DOHH2 (cell line): ENCODE results near the gene MED29.

Experiments used
- H3F3A ChIP-seq: fragments of 200-600 bp; sonication (generic), shearing (Covaris generic); 2 replicates; pipeline ENCODE4 v1.6.0; 2016; ENCODE audit warnings: antibody characterized with exemption, mild to moderate bottlenecking; ENCODE audit not compliant: control insufficient read depth, insufficient read depth
- H3K27ac ChIP-seq: fragments of 200-600 bp; sonication (generic); 2 replicates; pipeline ENCODE4 v1.5.1; 2014; ENCODE audit warnings: low read depth, mild to moderate bottlenecking, low read length, moderate library complexity
- H3K27me3 ChIP-seq: fragments of 200-600 bp; sonication (generic); 2 replicates; pipeline ENCODE4 v1.6.1; 2014; ENCODE audit warnings: mild to moderate bottlenecking, low read length, mixed read lengths; ENCODE audit not compliant: control insufficient read depth
- H3K36me3 ChIP-seq: fragments of 200-600 bp; sonication (generic); 2 replicates; pipeline ENCODE4 v1.6.1; 2014; ENCODE audit warnings: mild to moderate bottlenecking, low read length, moderate library complexity, mixed read lengths; ENCODE audit not compliant: control insufficient read depth
- H3K4me1 ChIP-seq: fragments of 200-600 bp; sonication (generic); 2 replicates; pipeline ENCODE4 v1.6.1; 2014; ENCODE audit warnings: mild to moderate bottlenecking, low read length, mixed read lengths; ENCODE audit not compliant: control insufficient read depth
- H3K4me2 ChIP-seq: fragments of 200-600 bp; sonication (generic); 2 replicates; pipeline ENCODE4 v1.6.0; 2014; ENCODE audit warnings: mild to moderate bottlenecking, low read length, moderate library complexity
- H3K4me3 ChIP-seq: fragments of 200-600 bp; sonication (generic); 2 replicates; pipeline ENCODE4 v1.5.1; 2014; ENCODE audit warnings: mild to moderate bottlenecking, low read length, mixed read lengths
- H3K79me2 ChIP-seq: fragments of 200-600 bp; sonication (generic); 2 replicates; pipeline ENCODE4 v1.6.1; 2014; ENCODE audit warnings: mild to moderate bottlenecking, low read length, mixed read lengths; ENCODE audit not compliant: control insufficient read depth
- H3K9me2 ChIP-seq: fragments of 200-600 bp; sonication (generic); replicated peaks from 2 replicates; pipeline ENCODE4 v1.6.1; 2014; ENCODE audit warnings: mild to moderate bottlenecking, low read length, mixed read lengths; ENCODE audit not compliant: control insufficient read depth
- H3K9me3 ChIP-seq: fragments of 200-600 bp; sonication (generic); 2 replicates; pipeline ENCODE4 v1.6.1; 2014; ENCODE audit warnings: antibody characterized with exemption, low read length, mixed read lengths; ENCODE audit not compliant: control insufficient read depth, insufficient read depth
- H4K20me1 ChIP-seq: fragments of 200-600 bp; sonication (generic); 2 replicates; pipeline ENCODE4 v1.6.0; 2014; ENCODE audit warnings: low read depth, mild to moderate bottlenecking, antibody characterized with exemption, low read length, moderate library complexity; ENCODE audit not compliant: control insufficient read depth, insufficient read depth
- CTCF ChIP-seq: fragments of 200-600 bp; sonication (generic); IDR thresholded peaks from one replicate; pipeline ENCODE4 v1.5.1; 2014; ENCODE audit warnings: antibody characterized with exemption, mild to moderate bottlenecking, low read depth, low read length; ENCODE audit not compliant: poor library complexity, severe bottlenecking
- EZH2phosphoT487 ChIP-seq: fragments of 200-600 bp; sonication (generic); IDR thresholded peaks from 2 replicates; pipeline ENCODE4 v1.6.1; 2017; ENCODE audit warnings: borderline replicate concordance, mild to moderate bottlenecking, antibody characterized with exemption, low read length, moderate library complexity, mixed read lengths

Gene MED29

GRCh38 chr19:39360599-39360998 is 30.6 kb upstream of the MED29 start:
- TF ChIP-seq EZH2phosphoT487 = no peak
- TF ChIP-seq CTCF = no peak
- H3K9me2 ChIP-seq = no peaks in the 10 kb centered on the region
- no peak overlapping the region for H3K4me3 ChIP-seq
- no peaks in the 10 kb centered on the region for H4K20me1 ChIP-seq
- no peak overlapping the region for H3K27ac ChIP-seq
- peaks cover 52% of the 10 kb centered on the region for H3K36me3 ChIP-seq
- no peaks in the 10 kb centered on the region for H3K9me3 ChIP-seq
- H3K79me2 ChIP-seq = no peaks in the 10 kb centered on the region
- peaks cover 14% of the 10 kb centered on the region for H3K4me1 ChIP-seq
- no peaks in the 10 kb centered on the region for H3K27me3 ChIP-seq
- no peak overlapping the region for H3K4me2 ChIP-seq
- no peaks in the 10 kb centered on the region for H3F3A ChIP-seq

GRCh38 chr19:39362682-39363657 is 28.2 kb upstream of the MED29 start:
- no peak overlapping the region for H3K27ac ChIP-seq
- H3K4me2 ChIP-seq = no peak overlapping the region

GRCh38 chr19:39363901-39364457 is 27.2 kb upstream of the MED29 start:
- TF ChIP-seq CTCF (no peak), EZH2phosphoT487 (no peak)
- H3K4me1 ChIP-seq = peaks cover 14% of the 10 kb centered on the region
- no peaks in the 10 kb centered on the region for H3K9me3 ChIP-seq
- no peaks in the 10 kb centered on the region for H3K9me2 ChIP-seq
- H3F3A ChIP-seq = no peaks in the 10 kb centered on the region
- H4K20me1 ChIP-seq = no peaks in the 10 kb centered on the region
- no peak overlapping the region for H3K4me2 ChIP-seq
- no peak overlapping the region for H3K27ac ChIP-seq
- H3K36me3 ChIP-seq = peaks cover 32% of the 10 kb centered on the region
- H3K27me3 ChIP-seq = no peaks in the 10 kb centered on the region
- no peak overlapping the region for H3K4me3 ChIP-seq
- H3K79me2 ChIP-seq = no peaks in the 10 kb centered on the region

More at GRCh38 chr19:39362682-39363657, 28.2 kb upstream of the MED29 start:
- Histone ChIP-seq H3K27me3 (no peaks in the 10 kb centered on the region), H3F3A (no peaks in the 10 kb centered on the region), H3K9me3 (no peaks in the 10 kb centered on the region), H3K4me1 (peaks cover 14% of the 10 kb centered on the region), H3K9me2 (no peaks in the 10 kb centered on the region), H3K79me2 (no peaks in the 10 kb centered on the region), H3K36me3 (peaks cover 33% of the 10 kb centered on the region), H4K20me1 (no peaks in the 10 kb centered on the region), H3K4me3 (no peak overlapping the region)
- TF ChIP-seq EZH2phosphoT487 (no peak), CTCF (no peak)
